ENCODE data around the gene XIRP1.

The XIRP1 gene

GRCh38 chr3:39143051-39143885 lies 49.1 kb downstream of the XIRP1 start:
- peak; percentile 47 for DNase-seq

- DNase-seq: peak; percentile 42
These were observed 50.3 kb downstream of the XIRP1 start for GRCh38 chr3:39142067-39142466.

DNA sequence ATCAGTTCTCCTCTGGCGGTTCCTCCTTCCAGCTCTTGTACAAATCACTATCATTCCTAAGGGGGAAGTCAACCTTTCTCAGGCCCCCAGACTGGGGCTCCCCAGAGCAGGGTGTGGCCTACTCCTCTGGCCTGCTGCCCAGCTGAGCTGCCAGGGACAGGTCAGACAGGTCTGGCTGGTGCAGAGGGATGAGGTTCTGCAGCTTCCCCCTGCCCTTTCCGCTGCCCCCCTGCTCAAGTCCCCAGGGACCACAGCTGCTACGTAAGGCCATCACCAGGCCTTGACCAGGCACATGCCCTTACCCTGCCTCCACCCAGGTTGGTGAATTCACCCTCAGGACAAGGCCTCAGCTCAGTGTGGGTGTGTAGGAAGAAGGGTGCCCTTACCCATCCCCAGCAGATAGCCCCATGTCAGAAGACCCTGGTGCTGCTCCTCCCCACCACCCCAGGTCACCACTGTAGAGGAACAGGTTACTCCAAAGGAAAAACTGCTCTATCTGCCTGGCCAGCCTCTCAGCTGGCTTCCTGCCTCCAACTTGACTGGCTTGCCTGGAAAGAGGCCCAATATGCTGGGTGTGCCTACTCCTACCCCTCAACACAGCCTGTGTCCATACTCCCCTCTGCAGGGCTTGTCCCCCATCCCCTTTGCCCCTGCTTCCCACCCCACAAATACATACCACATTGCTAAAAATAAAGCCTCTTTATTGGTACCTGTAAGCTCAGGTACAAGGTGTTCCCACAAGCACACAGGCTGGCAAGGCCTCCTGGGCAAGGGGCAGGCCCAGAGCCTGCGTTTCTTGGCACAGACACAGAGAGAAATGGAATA lies 51.0 kb downstream of the XIRP1 start:
- DNase-seq: peak; percentile 52

DNA sequence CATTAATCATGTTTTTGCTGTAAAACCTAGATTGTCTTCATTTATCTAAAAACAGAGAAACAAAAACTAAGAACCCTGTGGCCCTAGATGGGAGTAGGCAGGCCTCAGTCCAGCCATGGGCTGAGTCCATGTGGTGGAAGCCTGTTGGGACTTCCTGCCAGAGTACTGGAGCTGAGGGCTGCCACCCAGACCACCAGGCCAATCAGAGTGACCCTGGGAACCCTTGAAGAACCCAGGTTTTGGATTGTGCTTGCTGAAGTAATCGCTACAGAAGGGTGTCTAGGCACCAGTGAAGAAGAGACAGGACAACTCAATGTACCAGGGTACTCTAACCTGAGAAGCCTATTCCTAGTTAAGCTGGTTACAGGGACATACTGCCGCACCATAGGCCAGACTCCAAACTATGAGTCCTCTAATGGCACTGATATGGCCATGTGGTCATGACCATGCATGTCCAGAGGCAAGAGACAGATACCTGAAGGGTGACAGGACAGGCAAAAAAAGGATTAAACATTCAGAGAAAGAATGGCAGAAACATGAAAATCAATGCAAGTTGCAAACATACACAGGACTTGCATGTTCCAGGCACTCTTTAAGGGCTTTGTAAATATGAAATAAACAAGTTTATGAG lies 51.9 kb downstream of the XIRP1 start:
- DNase-seq: peak; percentile 56

- DNase-seq: no peak
These were observed 53.0 kb downstream of the XIRP1 start for GRCh38 chr3:39139442-39139841.

DNA sequence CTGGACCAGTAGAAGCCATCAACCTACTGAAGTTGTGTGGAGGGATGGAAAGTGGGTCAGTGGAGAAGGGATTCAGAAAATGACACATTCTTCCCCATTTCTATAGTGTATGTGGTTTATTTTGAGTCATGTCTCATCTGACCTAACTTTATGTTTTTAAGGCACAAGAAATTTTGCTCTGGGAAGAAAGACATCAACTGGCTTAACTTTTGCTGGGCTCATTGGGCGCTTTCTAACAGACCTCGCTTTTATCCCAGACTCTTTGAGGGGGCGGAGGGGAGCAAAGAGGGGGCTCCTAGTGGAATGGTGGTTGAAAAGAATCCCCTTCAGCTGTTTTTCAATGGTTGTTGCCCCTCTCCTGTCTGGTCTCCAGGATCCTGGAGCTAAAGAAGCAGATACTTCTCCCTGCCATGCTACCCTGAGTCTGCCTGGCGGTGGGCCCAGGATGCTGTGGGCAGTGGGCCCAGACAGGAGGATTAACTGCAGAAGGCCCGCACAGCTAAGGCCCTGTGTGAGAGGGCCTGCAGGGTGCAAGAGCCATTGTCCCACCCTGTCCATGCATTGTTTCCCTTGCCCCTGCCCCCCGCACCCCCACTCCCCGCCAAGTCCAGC lies 53.5 kb downstream of the XIRP1 start:
- no peak for DNase-seq

- no peak for DNase-seq
These were observed 54.2 kb downstream of the XIRP1 start for GRCh38 chr3:39137991-39138803.

GRCh38 chr3:39137435-39137936 lies 54.9 kb downstream of the XIRP1 start:
- no peak for DNase-seq

GRCh38 chr3:39136533-39137434 lies 55.6 kb downstream of the XIRP1 start:
- DNase-seq: no peak

- no peak for DNase-seq
These were observed 57.1 kb downstream of the XIRP1 start for GRCh38 chr3:39135170-39135805.

DNA sequence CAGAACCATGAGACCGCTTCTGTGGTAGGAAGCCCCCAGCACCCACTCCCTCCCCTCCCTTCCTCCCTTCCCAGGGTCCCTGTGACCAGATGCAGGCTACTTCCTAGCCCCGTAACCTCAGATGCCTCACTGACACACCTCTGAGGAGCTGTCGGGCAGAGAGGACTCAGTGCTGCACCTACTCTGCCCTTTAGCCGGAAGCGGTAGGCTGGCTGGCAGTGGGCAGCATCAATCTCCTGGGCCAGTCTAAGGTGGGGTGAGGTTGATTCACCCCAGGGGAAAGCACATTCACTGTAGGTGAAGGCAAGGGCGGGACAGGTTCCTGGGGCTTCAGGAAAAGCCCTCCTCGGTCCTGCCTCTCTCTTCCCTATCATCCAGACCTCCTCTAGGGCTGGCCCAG lies 58.1 kb downstream of the XIRP1 start:
- no peak for DNase-seq

- DNase-seq: no peak
These were observed 58.6 kb downstream of the XIRP1 start for GRCh38 chr3:39133822-39134221.
